Activated CD4-positive, alpha-beta T cell treated with anti-CD3 and anti-CD28 coated beads, Interleukin-10, Interleukin-2, amounts not matched to agents 100 ng/mL and 50 ng/mL, durations not matched to agents 16 hours and 8 hours (primary cell): ENCODE data around the gene VSIG8.
"Not testable (repeated sequence)": the region's sequence is repeated elsewhere in the genome, so short reads cannot be mapped to it uniquely, and the experiment has no call there.

Experiments used
- DNase-seq: peaks from one replicate; pipeline ENCODE4 v3.0.0-alpha.2; 2020

VSIG8 gene, protein sequence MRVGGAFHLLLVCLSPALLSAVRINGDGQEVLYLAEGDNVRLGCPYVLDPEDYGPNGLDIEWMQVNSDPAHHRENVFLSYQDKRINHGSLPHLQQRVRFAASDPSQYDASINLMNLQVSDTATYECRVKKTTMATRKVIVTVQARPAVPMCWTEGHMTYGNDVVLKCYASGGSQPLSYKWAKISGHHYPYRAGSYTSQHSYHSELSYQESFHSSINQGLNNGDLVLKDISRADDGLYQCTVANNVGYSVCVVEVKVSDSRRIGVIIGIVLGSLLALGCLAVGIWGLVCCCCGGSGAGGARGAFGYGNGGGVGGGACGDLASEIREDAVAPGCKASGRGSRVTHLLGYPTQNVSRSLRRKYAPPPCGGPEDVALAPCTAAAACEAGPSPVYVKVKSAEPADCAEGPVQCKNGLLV

GRCh38 chr1:159862557-159862956, at the start of gene VSIG8:
VSIG8 (minus strand) TSS chr1:159862657; CDS start chr1:159862521, 136 bp downstream.
- DNase-seq: no peak

GRCh38 chr1:159911326-159912070, 49.0 kb upstream of the VSIG8 start:
- DNase-seq: peak; percentile 36

DNA sequence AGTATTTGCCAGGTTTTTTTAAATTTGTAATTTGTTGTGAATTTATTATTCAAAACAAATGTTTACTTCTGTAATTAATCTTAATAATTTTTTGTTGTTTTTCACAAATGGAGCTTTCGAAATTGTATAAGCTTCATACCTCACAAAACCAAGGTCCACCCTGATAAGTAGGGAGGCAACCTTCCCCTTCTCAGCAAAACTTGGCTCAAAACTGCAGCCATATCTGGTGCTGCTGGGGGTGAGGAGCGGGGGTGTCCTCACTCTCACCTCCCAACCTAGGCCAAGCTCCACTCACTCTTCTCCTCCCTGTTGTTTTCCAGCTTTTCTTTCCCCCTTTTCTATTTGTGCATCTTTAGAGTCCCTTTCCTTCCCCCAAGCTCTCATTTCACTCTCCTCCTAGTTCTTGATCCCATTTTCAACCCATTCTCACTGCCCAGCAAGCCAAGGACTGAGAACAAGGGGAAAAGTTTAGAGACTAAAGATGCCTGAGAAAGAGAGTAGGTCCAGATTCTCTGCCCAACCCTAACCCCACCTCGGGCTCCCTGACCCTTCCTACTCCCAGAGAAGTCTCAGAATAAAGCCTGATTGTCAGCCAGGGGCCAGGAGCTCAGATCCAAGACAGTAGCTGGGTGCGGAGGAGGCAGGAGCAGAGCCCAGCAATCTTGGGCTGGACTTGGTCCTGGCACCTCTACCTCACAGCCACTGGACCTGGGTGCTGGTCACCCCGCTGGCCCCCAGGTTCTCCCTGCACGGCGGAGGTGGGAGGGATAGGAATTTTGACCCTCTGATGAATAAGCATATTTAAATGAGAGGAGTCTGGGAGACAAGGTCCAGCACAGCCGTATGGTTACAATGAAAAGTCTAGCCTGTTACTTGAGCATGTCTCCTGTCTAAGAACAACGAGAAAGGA, 45.8 kb upstream of the VSIG8 start:
- DNase-seq: no peak

GRCh38 chr1:159906960-159907359, 44.5 kb upstream of the VSIG8 start:
- DNase-seq: no peak

GRCh38 chr1:159904036-159904435, 41.6 kb upstream of the VSIG8 start:
- not testable (repeated sequence) for DNase-seq

GRCh38 chr1:159902541-159902940, 40.1 kb upstream of the VSIG8 start:
- no peak for DNase-seq

GRCh38 chr1:159900755-159901360, 38.4 kb upstream of the VSIG8 start:
- no peak for DNase-seq

DNA sequence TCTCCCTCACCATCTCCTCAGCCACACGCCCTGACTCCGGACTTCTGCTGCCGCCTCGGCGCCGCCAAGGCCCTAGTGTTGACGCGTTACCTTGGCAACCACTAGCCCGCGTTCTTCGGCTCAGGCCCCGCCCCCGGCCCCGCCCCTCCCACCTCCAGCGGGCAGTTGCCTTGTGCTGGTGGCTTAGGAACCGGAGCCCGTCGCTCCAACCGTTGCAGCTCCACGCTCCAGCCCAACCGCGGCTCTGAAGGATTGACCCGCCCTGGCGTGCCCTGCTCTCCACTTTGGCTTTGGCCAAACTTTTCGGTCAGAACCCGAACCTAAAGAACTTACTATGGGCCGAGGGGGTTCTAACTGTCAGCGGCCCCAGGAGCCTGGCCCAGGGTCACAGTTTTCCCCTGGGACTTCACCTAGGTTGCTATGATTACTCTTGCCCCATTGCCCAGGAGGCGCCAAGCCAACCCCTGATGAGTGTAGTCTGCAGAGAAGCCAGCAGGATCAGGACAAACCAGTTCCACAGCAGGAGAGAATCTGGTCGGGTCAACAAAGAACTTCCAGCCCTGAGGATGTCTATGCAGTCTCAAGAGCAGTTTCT, 37.7 kb upstream of the VSIG8 start, which contains the start of gene CFAP45:
CFAP45 (minus strand) TSS at position 80 of the 595 bp plus-strand sequence; CDS start at position 13, 67 bp downstream.
- no peak for DNase-seq

GRCh38 chr1:159899634-159900033, 37.2 kb upstream of the VSIG8 start:
- DNase-seq: not testable (repeated sequence)

DNA sequence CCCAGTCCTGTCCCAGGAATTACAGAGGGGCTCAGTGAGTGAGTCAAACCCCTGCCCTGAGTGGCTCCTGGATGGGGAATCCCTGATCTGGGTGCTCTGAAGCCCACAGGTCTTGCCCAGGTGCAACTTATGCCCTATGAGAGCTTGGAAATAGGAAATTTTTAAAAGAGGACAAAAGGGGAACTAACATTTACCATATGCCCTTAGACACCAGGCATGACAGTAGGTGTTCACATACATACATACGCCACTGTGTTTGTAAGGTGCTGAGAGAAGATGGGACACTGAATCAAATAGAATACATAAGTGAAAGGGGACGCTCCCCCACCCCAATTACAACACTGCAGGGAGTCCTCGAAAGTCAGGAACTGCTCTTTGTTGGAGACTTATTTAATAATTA, 36.1 kb upstream of the VSIG8 start:
- DNase-seq: no peak

DNA sequence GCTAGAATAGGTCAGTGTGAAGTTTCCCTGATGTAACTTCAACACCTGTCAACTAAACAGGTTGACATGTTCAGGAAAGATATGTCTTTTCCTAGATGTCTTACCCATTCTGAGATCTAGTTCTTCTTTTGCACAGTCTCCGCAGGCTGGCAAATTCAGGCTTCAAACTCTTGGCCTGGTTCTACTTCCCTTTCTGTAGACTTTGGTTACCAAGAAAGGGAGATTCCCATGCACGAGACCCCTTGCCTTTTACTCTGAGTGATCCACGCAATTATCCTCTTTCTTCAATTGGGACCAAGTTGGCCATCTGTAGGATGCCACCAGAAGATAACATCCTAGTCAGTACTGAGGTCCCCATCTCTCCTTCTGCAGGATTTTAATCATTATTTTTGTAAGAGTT, 35.5 kb upstream of the VSIG8 start:
- no peak for DNase-seq

- no peak for DNase-seq
Observed at GRCh38 chr1:159896546-159896930, 34.1 kb upstream of the VSIG8 start.

GRCh38 chr1:159895836-159896545, 33.5 kb upstream of the VSIG8 start:
- no peak for DNase-seq

DNA sequence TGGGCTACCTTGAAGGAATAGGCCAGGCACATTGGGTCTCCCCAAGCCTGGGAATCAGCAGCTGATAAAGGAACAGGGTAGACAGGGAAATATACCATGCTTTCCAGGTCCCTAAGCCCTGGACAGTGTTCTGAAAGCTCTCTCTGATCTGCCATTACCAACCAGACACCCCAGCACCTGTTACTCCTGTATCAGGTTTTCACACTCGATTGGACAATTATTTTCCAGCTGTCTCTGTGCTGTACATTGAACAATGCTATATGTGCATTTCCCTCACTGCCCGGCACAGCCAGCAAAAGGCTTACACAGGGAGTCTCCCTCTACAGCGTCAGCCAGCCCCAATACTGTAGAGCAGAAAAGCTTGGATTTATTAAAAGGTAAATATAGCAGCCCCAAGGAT, 32.8 kb upstream of the VSIG8 start:
- DNase-seq: no peak

DNA sequence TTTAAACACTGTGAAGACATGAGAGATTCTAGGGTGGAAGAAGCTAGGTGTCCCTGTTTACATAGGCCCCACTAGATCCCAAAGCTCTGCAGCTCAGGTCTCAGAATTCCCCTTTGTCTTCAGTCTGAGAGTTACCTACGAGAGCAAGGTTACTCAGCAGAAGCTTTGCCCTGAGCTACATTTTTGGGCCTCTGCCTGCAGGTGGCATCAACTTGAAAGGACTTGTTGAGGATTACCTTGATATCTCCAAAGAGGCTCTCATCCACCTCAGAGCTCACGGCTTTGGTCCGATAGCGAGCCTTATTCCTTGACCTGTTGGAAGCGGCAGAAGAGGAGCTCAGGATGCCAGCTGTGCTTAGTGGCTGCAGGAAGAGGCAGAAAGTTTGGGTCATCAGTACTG, 30.5 kb upstream of the VSIG8 start:
- no peak for DNase-seq

DNA sequence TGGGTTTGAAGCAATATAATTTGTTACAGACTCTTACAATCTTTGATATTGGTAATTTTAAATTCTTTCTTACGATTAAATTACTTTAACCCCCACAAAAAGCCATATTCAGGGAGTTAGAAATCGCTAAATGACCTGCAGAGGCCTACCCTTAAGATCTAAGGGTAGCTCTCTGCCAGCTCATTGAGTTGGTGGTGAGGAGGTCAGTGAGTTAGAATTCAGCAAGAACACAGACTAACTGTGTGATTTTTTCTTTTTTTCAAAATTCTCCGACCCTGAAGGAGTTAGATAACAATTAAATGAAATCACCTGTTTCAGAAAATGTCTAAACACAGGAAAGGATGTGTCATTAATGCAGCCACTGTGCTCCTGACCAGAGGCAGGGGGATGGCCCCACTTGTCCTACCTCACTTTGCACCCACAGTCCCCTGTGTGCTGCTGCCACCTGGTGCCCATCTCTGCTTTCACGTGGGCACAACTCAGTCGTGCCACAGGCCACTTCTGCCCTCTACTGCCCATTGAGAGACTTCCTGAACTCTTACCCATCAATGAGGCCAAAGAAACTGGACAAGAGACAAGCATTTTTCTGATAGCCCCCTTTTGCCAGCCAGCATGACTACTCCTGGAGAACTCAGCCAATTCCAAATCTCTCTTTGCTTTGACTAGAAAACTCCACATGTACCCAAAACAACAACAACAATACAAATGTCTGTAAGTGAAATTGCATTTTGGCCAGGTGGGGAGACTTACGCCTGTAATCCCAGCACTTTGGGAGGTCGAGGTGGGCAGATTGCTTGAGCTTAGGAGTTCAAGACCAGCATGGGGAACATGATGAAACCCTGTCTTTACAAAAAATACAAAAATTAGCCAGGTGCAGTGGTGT, 29.1 kb upstream of the VSIG8 start:
- DNase-seq: peak; percentile 85

- no peak for DNase-seq
Observed at GRCh38 chr1:159890390-159890789, 27.9 kb upstream of the VSIG8 start.

- DNase-seq: peak; percentile 34
Observed at GRCh38 chr1:159889821-159890252, 27.4 kb upstream of the VSIG8 start.

DNA sequence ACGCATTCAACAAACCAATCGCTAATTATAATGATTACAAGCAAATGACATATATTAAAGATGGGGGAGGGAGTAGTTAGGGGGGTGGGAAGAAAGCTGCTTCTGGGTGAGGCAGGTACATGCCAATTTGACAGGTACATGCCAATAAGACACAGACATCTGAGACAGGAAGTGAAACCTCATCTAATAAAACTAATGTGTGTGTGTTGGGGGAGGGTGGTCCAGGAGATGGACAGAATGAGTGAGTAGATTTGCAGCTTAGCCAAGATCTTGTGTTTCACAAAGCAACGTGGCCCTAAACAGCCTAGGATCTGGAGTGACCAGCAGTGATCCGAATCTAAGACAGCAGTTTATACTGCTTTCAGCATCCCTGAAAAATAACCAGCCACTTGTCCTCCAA, 26.7 kb upstream of the VSIG8 start:
- no peak for DNase-seq

GRCh38 chr1:159884296-159884695, 21.8 kb upstream of the VSIG8 start:
- DNase-seq: no peak
